Activated naive CD8-positive, alpha-beta T cell treated with anti-CD3 and anti-CD28 coated beads, Interleukin-2, amount 50 U/mL, for 24 hours (primary cell): ENCODE results near the gene PCED1B.

Experiments used
- ATAC-seq: fragments of 150-1000 bp; cut with Tn5 transposase; one replicate; pipeline ENCODE4 v1.10.0; 2021
- DNase-seq: peaks from one replicate; pipeline ENCODE4 v3.0.0; 2021
- H3K27ac Mint-ChIP-seq: one replicate; pipeline ENCODE4 v1.8.0; 2021; ENCODE audit warnings: mild to moderate bottlenecking, mixed read lengths
- H3K27me3 Mint-ChIP-seq: one replicate; pipeline ENCODE4 v1.8.0; 2021; ENCODE audit warnings: mixed read lengths
- H3K36me3 Mint-ChIP-seq: one replicate; pipeline ENCODE4 v1.8.0; 2021; ENCODE audit warnings: low read depth, mixed read lengths
- H3K4me1 Mint-ChIP-seq: one replicate; pipeline ENCODE4 v1.8.0; 2021; ENCODE audit warnings: mixed read lengths
- H3K4me3 Mint-ChIP-seq: one replicate; pipeline ENCODE4 v1.8.0; 2021; ENCODE audit warnings: mild to moderate bottlenecking, moderate library complexity, mixed read lengths
- H3K9me3 Mint-ChIP-seq: one replicate; pipeline ENCODE4 v1.8.0; 2021; ENCODE audit warnings: mixed read lengths

The PCED1B gene

GRCh38 chr12:47141459-47141858 is 62.0 kb downstream of the PCED1B start:
- peaks cover 27% of the 10 kb centered on the region for H3K4me1 Mint-ChIP-seq
- H3K36me3 Mint-ChIP-seq = peaks cover 26% of the 10 kb centered on the region
- H3K4me3 Mint-ChIP-seq = no peak overlapping the region
- no peak overlapping the region for H3K27ac Mint-ChIP-seq
- DNase-seq (no peak), ATAC-seq (no peak)
- no peaks in the 10 kb centered on the region for H3K27me3 Mint-ChIP-seq
- peaks cover 14% of the 10 kb centered on the region for H3K9me3 Mint-ChIP-seq

- no peak for DNase-seq
- Mint-ChIP-seq H3K4me3 (no peak overlapping the region), H3K27ac (no peak overlapping the region), H3K36me3 (peaks cover 17% of the 10 kb centered on the region), H3K27me3 (no peaks in the 10 kb centered on the region), H3K4me1 (peaks cover 27% of the 10 kb centered on the region), H3K9me3 (peaks cover 9% of the 10 kb centered on the region)
- ATAC-seq = no peak
These were observed 65.3 kb downstream of the PCED1B start for GRCh38 chr12:47144769-47145168.

DNA sequence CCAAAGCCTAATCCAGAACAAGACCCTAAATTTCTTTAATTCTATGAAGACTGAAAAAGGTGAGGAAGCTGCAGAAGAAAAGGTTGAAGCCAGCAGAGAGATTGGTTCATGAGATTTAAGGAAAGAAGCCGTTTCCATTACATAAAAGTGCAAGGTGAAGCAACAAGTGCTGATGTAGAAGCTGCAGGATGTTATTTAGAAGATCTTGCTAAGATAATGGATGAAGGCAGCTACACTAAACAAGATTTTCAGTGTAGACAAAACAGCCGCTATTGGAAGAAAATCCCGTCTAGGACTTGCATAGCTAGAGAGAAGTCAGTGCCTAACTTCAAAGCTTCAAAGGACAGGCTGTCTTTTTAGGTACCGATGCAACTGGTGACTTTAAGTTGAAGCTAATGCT is 65.8 kb downstream of the PCED1B start:
- no peak overlapping the region for H3K4me3 Mint-ChIP-seq
- ATAC-seq = no peak
- DNase-seq = no peak
- no peak overlapping the region for H3K27ac Mint-ChIP-seq
- no peaks in the 10 kb centered on the region for H3K27me3 Mint-ChIP-seq
- peaks cover 17% of the 10 kb centered on the region for H3K36me3 Mint-ChIP-seq
- H3K9me3 Mint-ChIP-seq = peaks cover 9% of the 10 kb centered on the region
- H3K4me1 Mint-ChIP-seq = peaks cover 27% of the 10 kb centered on the region

DNA sequence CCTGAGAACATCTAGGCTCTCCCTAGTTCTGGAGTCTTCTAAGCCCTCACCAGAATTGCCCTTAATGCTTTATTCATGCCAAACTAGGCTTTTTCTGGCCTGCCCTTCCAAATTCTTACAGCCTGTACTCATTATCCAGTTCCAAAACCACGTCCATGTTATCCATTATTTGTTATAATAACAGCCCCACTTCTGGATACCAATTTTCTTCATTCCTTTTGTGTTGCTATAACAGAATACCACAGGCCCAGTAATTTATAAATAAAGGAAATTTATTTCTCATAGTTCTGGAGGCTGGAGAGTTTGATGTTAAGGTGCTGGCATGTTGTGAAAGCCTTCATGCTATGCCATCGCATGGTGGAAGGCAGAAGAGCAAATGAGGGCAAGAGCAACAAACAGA is 68.3 kb downstream of the PCED1B start:
- Mint-ChIP-seq H3K27ac (no peak overlapping the region), H3K27me3 (no peaks in the 10 kb centered on the region), H3K9me3 (peaks cover 14% of the 10 kb centered on the region), H3K4me1 (peaks cover 29% of the 10 kb centered on the region), H3K36me3 (peaks cover 11% of the 10 kb centered on the region), H3K4me3 (no peak overlapping the region)
- ATAC-seq (no peak), DNase-seq (no peak)

DNA sequence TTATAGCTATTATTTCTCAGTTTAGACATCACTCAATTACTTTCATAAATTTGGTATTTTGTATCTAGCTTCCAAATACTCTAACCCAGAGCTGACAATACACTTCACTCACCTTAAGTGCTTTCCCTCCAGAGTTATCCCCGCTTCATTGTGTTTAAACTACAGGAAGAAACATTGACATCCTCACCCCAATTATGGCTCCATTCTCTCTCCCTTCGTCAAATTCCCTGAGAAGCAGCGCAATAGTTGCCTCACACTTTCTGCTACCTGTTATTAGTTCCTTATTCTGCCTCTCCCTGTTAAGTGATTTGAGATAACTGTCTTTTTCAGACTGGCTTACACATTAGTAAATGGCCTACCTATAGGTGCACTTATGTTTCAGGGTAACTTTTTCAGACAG is 69.7 kb downstream of the PCED1B start:
- DNase-seq (no peak), ATAC-seq (no peak)
- H3K36me3 Mint-ChIP-seq = peaks cover 8% of the 10 kb centered on the region
- H3K4me1 Mint-ChIP-seq = peaks cover 23% of the 10 kb centered on the region
- H3K9me3 Mint-ChIP-seq = peaks cover 10% of the 10 kb centered on the region
- H3K4me3 Mint-ChIP-seq = no peak overlapping the region
- H3K27me3 Mint-ChIP-seq = no peaks in the 10 kb centered on the region
- H3K27ac Mint-ChIP-seq = no peak overlapping the region

DNA sequence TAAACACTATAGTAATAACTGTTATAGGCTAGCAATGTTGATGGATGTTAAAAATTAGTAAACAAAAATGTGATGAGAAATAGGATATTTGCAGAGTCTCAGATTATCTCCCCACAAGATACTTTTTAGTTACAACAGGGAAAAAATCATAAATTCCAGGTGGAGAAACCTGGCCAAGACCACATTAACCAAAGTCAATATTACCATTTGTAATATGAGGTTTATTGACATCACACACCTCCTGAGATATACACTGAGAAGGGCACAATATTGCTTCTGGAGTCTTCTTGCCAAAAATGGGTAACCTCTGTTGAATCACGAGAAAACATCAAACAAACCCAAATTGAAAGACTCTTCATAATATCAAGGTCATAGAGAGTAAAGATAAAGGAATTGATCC is 72.7 kb downstream of the PCED1B start:
- ATAC-seq (no peak), DNase-seq (no peak)
- Mint-ChIP-seq H3K36me3 (peaks cover 1% of the 10 kb centered on the region), H3K9me3 (peaks cover 5% of the 10 kb centered on the region), H3K4me1 (peaks cover 17% of the 10 kb centered on the region), H3K4me3 (no peak overlapping the region), H3K27ac (no peak overlapping the region), H3K27me3 (no peaks in the 10 kb centered on the region)

- no peak overlapping the region for H3K4me3 Mint-ChIP-seq
- no peak for ATAC-seq
- no peak for DNase-seq
- peaks cover 18% of the 10 kb centered on the region for H3K9me3 Mint-ChIP-seq
- no peak overlapping the region for H3K27ac Mint-ChIP-seq
- no peaks in the 10 kb centered on the region for H3K27me3 Mint-ChIP-seq
- H3K36me3 Mint-ChIP-seq = peaks cover 9% of the 10 kb centered on the region
- H3K4me1 Mint-ChIP-seq = peaks cover 24% of the 10 kb centered on the region
These were observed 76.2 kb downstream of the PCED1B start for GRCh38 chr12:47155457-47156166.

DNA sequence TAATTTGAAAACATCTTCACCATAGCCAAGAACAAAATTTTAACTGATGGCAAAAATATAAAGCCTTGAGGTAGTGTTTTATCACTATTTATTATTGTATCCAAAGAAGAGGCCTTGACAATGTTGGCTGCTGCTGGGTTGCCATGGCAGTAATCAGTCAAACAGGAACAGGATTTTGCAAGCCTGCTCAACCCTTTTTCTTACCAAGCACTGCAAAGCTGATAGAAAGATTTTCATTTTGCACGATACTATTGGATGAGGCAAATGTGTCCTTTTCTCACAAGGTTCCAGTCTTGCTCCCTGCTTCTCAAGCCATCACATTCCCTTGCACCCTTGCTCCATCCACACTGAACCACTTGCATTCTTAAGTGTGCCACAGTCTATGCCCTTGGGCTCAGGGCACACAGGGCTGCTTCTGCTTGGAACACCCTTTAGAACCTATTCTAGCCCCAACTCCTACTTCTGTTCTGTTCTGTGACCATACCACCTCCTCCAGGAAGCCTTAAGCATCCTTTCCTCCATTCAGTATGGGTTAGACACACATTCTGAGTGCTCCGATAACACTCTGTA is 76.8 kb downstream of the PCED1B start:
- DNase-seq (no peak), ATAC-seq (no peak)
- H3K36me3 Mint-ChIP-seq = peaks cover 14% of the 10 kb centered on the region
- peaks cover 18% of the 10 kb centered on the region for H3K9me3 Mint-ChIP-seq
- no peak overlapping the region for H3K4me3 Mint-ChIP-seq
- peaks cover 26% of the 10 kb centered on the region for H3K4me1 Mint-ChIP-seq
- H3K27ac Mint-ChIP-seq = peak overlapping the region; percentile 29
- H3K27me3 Mint-ChIP-seq = no peaks in the 10 kb centered on the region

DNA sequence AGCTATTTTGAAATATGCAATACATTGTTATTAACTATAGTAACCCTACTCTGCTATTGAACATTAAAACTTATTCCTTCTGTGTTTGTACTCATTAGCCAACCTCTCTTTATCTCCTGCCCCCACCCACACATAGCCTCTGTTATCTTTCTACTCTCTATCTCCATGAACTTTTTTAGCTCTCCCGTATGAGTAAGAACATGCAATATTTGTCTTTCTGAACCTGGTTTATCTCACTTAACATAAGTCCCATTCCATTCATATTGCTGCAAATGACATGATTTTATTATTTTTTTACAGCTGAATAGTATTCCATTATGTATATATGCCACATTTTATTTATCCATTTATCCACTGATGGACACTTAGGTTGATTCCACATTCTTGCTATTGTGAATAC is 79.4 kb downstream of the PCED1B start:
- Mint-ChIP-seq H3K4me1 (peaks cover 25% of the 10 kb centered on the region), H3K9me3 (peaks cover 20% of the 10 kb centered on the region), H3K27ac (no peak overlapping the region), H3K36me3 (peaks cover 35% of the 10 kb centered on the region), H3K27me3 (no peaks in the 10 kb centered on the region), H3K4me3 (no peak overlapping the region)
- ATAC-seq = no peak
- no peak for DNase-seq

GRCh38 chr12:47159348-47159747 is 79.9 kb downstream of the PCED1B start:
- no peak overlapping the region for H3K4me3 Mint-ChIP-seq
- DNase-seq (no peak), ATAC-seq (no peak)
- no peaks in the 10 kb centered on the region for H3K27me3 Mint-ChIP-seq
- no peak overlapping the region for H3K27ac Mint-ChIP-seq
- peaks cover 20% of the 10 kb centered on the region for H3K9me3 Mint-ChIP-seq
- peaks cover 25% of the 10 kb centered on the region for H3K4me1 Mint-ChIP-seq
- peaks cover 39% of the 10 kb centered on the region for H3K36me3 Mint-ChIP-seq

DNA sequence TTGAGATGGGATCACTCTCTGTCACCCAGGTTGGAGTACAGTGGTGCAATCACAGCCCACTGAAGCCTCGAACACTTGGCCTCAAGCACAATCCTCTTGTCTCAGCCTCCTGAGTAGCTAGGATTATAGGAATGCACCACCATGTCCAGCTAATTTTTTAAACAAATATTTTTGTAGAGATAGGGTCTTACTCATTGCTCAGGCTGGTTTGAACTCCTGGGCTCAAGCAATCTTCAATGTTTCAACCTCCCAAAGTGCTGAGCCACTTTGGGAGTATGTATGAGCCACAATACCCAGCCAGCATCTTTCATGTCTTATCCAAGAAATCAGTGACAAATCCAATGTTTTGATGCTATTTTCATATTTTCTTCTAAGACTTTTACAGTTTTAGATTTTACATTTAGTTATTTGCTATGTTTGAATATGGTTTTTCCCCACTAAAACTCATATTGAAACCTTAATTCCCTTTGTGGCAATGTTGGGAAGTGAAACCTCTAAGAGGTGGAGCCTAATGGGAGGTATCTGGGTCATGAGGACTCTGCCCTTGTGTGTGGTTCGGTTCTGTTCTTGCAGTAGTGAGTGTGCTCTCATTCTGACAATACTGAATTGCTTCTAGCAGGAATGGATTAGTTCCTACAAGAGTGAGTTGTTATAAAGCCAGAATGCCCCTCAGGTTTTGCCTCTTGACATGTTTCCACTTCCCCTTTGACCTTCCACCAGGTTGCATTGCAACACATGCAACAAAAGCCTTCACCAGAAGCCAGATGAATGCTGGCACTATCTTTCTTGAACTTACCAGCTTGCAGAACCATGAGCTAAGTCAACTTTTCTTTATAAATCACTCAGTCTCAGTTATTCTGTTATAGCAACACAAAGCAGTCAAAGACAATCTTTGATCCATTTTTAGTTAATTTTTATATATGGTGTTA is 81.2 kb downstream of the PCED1B start:
- Mint-ChIP-seq H3K4me3 (no peak overlapping the region), H3K27ac (no peak overlapping the region), H3K36me3 (peaks cover 41% of the 10 kb centered on the region), H3K9me3 (peaks cover 20% of the 10 kb centered on the region), H3K4me1 (peaks cover 22% of the 10 kb centered on the region), H3K27me3 (no peaks in the 10 kb centered on the region)
- ATAC-seq = no peak
- DNase-seq = no peak

DNA sequence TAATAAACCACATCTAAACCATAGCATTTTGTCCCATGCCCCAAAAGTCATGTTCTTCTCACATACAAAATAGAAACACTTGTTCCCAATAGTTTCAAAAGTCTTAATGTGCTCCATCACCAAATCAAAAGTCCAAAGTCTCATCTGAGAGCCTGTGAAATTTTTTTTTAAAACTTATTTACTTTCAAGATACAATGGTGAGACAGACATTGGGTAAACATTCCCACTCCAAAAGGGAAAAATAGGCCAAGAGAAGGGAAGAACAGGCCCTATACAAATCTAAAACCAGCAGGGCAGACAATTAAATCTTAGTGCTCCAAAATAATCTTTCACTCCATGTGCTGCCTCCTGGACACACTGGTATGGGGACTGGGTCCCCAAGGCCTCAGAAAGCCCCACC is 84.7 kb downstream of the PCED1B start:
- H3K4me1 Mint-ChIP-seq = peaks cover 3% of the 10 kb centered on the region
- H3K27me3 Mint-ChIP-seq = no peaks in the 10 kb centered on the region
- ATAC-seq (no peak), DNase-seq (no peak)
- H3K4me3 Mint-ChIP-seq = no peak overlapping the region
- H3K27ac Mint-ChIP-seq = no peak overlapping the region
- H3K9me3 Mint-ChIP-seq = peaks cover 16% of the 10 kb centered on the region
- H3K36me3 Mint-ChIP-seq = peaks cover 49% of the 10 kb centered on the region

- Mint-ChIP-seq H3K27me3 (no peaks in the 10 kb centered on the region), H3K36me3 (peaks cover 41% of the 10 kb centered on the region), H3K9me3 (peaks cover 8% of the 10 kb centered on the region), H3K4me3 (no peak overlapping the region), H3K4me1 (peaks cover 3% of the 10 kb centered on the region), H3K27ac (no peak overlapping the region)
- DNase-seq (no peak), ATAC-seq (no peak)
These were observed 85.5 kb downstream of the PCED1B start for GRCh38 chr12:47164724-47165439.

DNA sequence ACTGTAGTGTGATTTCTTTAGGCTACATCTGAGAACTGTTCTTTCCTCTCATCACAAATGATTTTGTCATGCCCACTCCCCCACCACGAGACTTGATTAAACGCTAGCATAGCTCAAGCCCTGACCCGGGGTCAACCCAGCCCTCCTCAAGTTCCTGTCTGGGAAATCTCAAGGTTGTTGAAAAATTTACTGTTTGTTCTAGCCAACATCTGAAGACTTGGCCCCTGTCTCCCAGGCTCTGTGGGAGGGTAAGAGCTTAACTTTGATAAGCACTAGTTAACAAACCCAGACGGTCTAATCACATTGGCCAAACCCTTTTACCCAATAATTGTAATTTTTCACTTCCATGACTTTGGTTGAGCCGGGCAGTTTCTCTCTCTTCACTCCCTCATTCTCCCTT is 86.5 kb downstream of the PCED1B start:
- H3K4me3 Mint-ChIP-seq = no peak overlapping the region
- H3K27me3 Mint-ChIP-seq = no peaks in the 10 kb centered on the region
- peaks cover 43% of the 10 kb centered on the region for H3K36me3 Mint-ChIP-seq
- no peak overlapping the region for H3K27ac Mint-ChIP-seq
- no peak for DNase-seq
- H3K4me1 Mint-ChIP-seq = no peaks in the 10 kb centered on the region
- no peak for ATAC-seq
- peaks cover 14% of the 10 kb centered on the region for H3K9me3 Mint-ChIP-seq
